Sigmoid colon (tissue), 7 donors: ENCODE measurements around the gene SMG7. TPM values are rescaled to one million over a fixed set of nuclear protein-coding genes. Genes with fewer than 3 reads are reported as not detected.
A peak's percentile ranks its signal among the peaks of the same experiment; 100 is the strongest.

Experiments used
- DNase-seq: peaks from one replicate; pipeline ENCODE4 v3.0.0-alpha.2; 2019
- H3K27ac ChIP-seq, 4 donors: fragments of 200-600 bp; sonication (generic); one replicate each; pipeline ENCODE4 v1.5.1; 2016 to 2019; ENCODE audit warnings: mild to moderate bottlenecking in 1 of 4
- H3K27me3 ChIP-seq, 3 donors: fragments of 200-600 bp; sonication (generic); one replicate each; pipeline ENCODE4 v1.5.1; 2019; ENCODE audit warnings: mild to moderate bottlenecking in 1 of 3
- H3K36me3 ChIP-seq, 4 donors: fragments of 200-600 bp; sonication (generic); one replicate each; pipeline ENCODE4 v1.5.1; 2016 to 2019
- H3K4me1 ChIP-seq, 4 donors: fragments of 200-600 bp; sonication (generic); one replicate each; pipeline ENCODE4 v1.5.1; 2017 to 2019
- H3K4me3 ChIP-seq, 4 donors: fragments of 200-600 bp; sonication (generic); one replicate each; pipeline ENCODE4 v1.5.1; 2017 to 2019; ENCODE audit warnings: mild to moderate bottlenecking in 2 of 4, moderate library complexity in 1 of 4
- H3K9me3 ChIP-seq, 4 donors: fragments of 200-600 bp in 3 of 4; sonication (generic) in 3 of 4; one replicate each; pipeline versions ENCODE4 v1.5.1 to v1.6.1; 2013 to 2019
- CTCF ChIP-seq, 4 experiments: fragments of 450-650 bp in 3 of 4; fragments of 200-600 bp in 1 of 4; IDR thresholded peaks; one replicate each; pipeline ENCODE4 v1.5.1; 2016 to 2019; ENCODE audit warnings: antibody characterized with exemption in 4 of 4, mild to moderate bottlenecking in 3 of 4, moderate library complexity in 2 of 4
- EP300 ChIP-seq, 4 donors: sonication (generic); formaldehyde crosslinking; IDR thresholded peaks; one replicate each; pipeline ENCODE4 v1.6.1; 2017; ENCODE audit warnings: antibody characterized with exemption in 4 of 4
- POLR2A ChIP-seq, 2 donors: fragments of 450-650 bp; IDR thresholded peaks; one replicate each; pipeline ENCODE4 v1.6.1; 2016; ENCODE audit warnings: antibody characterized with exemption in 2 of 2, mild to moderate bottlenecking in 2 of 2, moderate library complexity in 2 of 2
- POLR2AphosphoS5 ChIP-seq, 4 donors: sonication (generic); formaldehyde crosslinking; IDR thresholded peaks; one replicate each; pipeline ENCODE4 v1.6.1; 2017; ENCODE audit warnings: antibody characterized with exemption in 4 of 4
- WGBS, 2 donors: extraction: QIAGEN DNeasy Blood & Tissue Kit; methylation state at CpG; one replicate each; pipeline ENCODE4 v1.1.7; 2013; 5-methylcytosine and 5-hydroxymethylcytosine counted together
- intact Hi-C: fragments of 100-400 bp; cut with DNase I; formaldehyde crosslinking; loops from one replicate; pipeline ENCODE4 v1.15.1; 2023
- polyA plus RNA-seq, 3 donors: library from polyadenylated mRNA; stranded (reverse); fragments of 200-250 nt; gene quantifications; one replicate each; pipeline ENCODE4 v1.2.3, GENCODE V29; 2013
- total RNA-seq, 4 donors: library from RNA; depleted of rRNA; stranded (reverse); fragments of >200 nt; gene quantifications; one replicate each; pipeline ENCODE4 v1.1.0, GENCODE V29; 2016
- donor health status: healthy with polysubstance abuse.
- donor health status: Bipolar disorder and iron deficiency.
- donor health status: healthy.

SMG7 gene
- total and polyA plus RNA-seq, 7 donors, result 16.8 to 46.5 (median 31.9) TPM

DNA sequence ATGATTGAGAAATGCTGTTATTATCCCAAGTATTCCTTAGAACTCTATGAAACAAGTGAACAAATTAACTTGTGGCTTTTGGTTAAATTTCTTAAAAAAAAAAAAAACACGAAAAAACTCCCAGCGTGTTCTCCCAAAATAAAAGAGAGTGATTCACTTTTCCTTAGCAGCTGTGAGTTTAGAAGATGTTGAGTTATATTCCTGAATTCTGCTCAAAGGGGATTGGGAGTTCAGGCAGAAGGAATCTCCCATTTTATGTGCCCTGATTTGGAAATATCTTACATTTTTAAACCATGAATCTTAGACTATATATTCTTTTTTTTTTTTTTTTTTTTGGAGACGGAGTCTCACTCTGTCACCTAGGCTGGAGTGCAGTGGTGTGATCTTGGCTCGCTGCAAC is 34.3 kb downstream of the SMG7 start:
- no peak for DNase-seq
- TF ChIP-seq POLR2A (IDR thresholded peaks at IDR 0.05) (no peak), CTCF (IDR thresholded peaks at IDR 0.05) (no peak), POLR2AphosphoS5 (IDR thresholded peaks at IDR 0.05) (no peak), EP300 (IDR thresholded peaks at IDR 0.05) (no peak)
- intact Hi-C loops, result no loop called here

DNA sequence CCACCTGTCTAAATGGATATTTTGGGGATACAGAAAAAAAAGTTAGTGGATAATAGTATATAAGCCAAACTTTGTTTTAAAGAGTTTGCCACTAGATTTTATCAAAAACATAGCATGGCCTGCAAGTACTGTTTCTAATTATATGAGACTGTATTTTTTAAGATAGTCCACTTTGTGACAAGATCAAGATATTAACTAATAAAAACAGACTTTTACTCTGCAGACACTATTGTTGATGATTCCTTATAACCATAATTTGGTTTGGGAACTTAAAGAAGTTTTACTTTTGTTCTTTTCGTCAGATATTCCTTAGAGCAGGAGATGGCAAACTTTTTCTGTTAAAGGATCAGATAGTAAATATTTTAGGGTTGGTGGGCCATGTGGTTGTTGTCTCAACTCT is 36.4 kb downstream of the SMG7 start:
- Histone ChIP-seq H3K27me3 (no peaks in the 10 kb centered on the region), H3K4me3 (no peak overlapping the region), H3K27ac (no peak overlapping the region), H3K9me3 (no peaks in the 10 kb centered on the region), H3K36me3 (no peaks in the 10 kb centered on the region), H3K4me1 (peaks cover 0 to 20% (median 6%) of the 10 kb centered on the region in 4 donors)
- intact Hi-C loops, result no loop called here
- no peak for DNase-seq
- TF ChIP-seq POLR2AphosphoS5 (IDR thresholded peaks at IDR 0.05) (no peak), POLR2A (IDR thresholded peaks at IDR 0.05) (no peak), CTCF (IDR thresholded peaks at IDR 0.05) (no peak), EP300 (IDR thresholded peaks at IDR 0.05) (no peak)
- WGBS, 2 donors, result 91 to 92% methylated on average over 1 of the region's 1 CpG

More for the DNA sequence above, 34.3 kb downstream of the SMG7 start:
- WGBS, 2 donors, result 93% methylated on average over 4 of the region's 4 CpGs
- H3K9me3 ChIP-seq, result no peaks in the 10 kb centered on the region
- H3K36me3 ChIP-seq, result no peaks in the 10 kb centered on the region
- peaks cover 0 to 35% (median 8%) of the 10 kb centered on the region in 4 donors for H3K4me1 ChIP-seq
- H3K4me3 ChIP-seq, result no peak overlapping the region
- no peak overlapping the region for H3K27ac ChIP-seq
- no peaks in the 10 kb centered on the region for H3K27me3 ChIP-seq

DNA sequence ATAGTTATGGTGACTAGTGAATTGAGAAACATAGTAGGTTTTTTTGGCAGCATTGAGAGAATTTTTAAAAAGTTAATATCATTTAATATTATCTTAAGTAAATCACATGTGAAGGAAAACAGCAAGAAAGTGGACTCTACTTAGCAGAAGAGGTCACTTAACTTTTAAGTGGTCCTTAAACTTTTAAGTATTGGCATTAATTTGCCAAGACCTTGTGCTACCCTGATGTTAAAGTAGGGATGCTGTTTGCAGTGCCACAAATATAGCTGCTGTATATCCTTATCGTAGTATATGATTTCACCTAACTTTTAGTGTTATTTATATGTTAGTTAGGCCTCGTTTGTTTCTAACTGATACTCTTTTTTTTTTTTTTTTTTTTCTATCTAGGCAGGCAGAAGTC is 40.2 kb downstream of the SMG7 start:
- WGBS, 2 donors, result 73 to 92% methylated on average over 2 of the region's 2 CpGs
- no peak for DNase-seq

DNA sequence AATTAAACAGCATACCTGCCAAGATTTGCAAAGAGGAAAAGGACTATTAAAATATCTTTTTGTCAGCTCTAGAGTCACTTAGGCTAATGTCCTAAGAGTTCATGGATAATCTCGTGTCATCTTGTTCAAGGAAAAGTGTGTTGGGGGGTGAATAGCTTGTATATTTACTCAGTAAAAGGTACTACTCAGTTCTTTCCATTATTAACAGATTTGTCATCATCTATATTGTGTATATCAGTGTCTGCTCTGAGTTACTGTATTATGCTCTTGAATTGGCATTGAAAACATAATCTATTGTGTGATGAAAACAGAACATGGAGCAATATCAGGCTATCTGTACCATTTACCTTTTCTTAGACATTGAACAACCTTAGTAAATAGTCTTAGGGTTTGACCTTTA is 41.9 kb downstream of the SMG7 start:
- Histone ChIP-seq H3K4me1 (peaks cover 0 to 22% (median 15%) of the 10 kb centered on the region in 4 donors), H3K27ac (peak overlapping the region in 1 of 4 donors; percentile 30), H3K4me3 (no peak overlapping the region), H3K36me3 (peaks cover 0 to 35% (median 12%) of the 10 kb centered on the region in 4 donors), H3K9me3 (no peaks in the 10 kb centered on the region), H3K27me3 (no peaks in the 10 kb centered on the region)
- no peak for DNase-seq
- 83 to 87% methylated on average over 1 of the region's 1 CpG for WGBS, 2 donors
- TF ChIP-seq POLR2A (IDR thresholded peaks at IDR 0.05) (no peak), POLR2AphosphoS5 (IDR thresholded peaks at IDR 0.05) (no peak), EP300 (IDR thresholded peaks at IDR 0.05) (no peak), CTCF (IDR thresholded peaks at IDR 0.05) (no peak)
- intact Hi-C loops, result loop anchor here (5.0 kb wide), 1 partner anchor 42 kb away; the partner anchor contains the start of gene SMG7

More for the DNA sequence above, 40.2 kb downstream of the SMG7 start:
- H3K4me3 ChIP-seq, result no peak overlapping the region
- intact Hi-C loops, result loop anchor here (5.0 kb wide), 1 partner anchor 40 kb away; the partner anchor contains the start of gene SMG7
- TF ChIP-seq CTCF (IDR thresholded peaks at IDR 0.05), result no peak
- TF ChIP-seq POLR2A (IDR thresholded peaks at IDR 0.05), result no peak
- no peak for TF ChIP-seq POLR2AphosphoS5 (IDR thresholded peaks at IDR 0.05)
- TF ChIP-seq EP300 (IDR thresholded peaks at IDR 0.05), result no peak
- H3K4me1 ChIP-seq, result peaks cover 0 to 36% (median 19%) of the 10 kb centered on the region in 4 donors
- H3K36me3 ChIP-seq, result peaks cover 0 to 17% (median 3%) of the 10 kb centered on the region in 4 donors
- H3K9me3 ChIP-seq, result no peaks in the 10 kb centered on the region
- H3K27me3 ChIP-seq, result no peaks in the 10 kb centered on the region
- no peak overlapping the region for H3K27ac ChIP-seq
